Coronary artery (tissue), 2 donors: ENCODE data around the gene NTRK3.

Experiments used
- DNase-seq: peaks from one replicate; pipeline ENCODE4 v3.0.0-alpha.2; 2017; ENCODE audit warnings: low spot score
- H3K27ac ChIP-seq, 2 donors: fragments of 200-600 bp; sonication (generic); one replicate each; pipeline ENCODE4 v1.5.1; 2016 to 2019
- H3K4me3 ChIP-seq: fragments of 200-600 bp; sonication (generic); 2 replicates; pipeline ENCODE4 v1.5.1; 2016; ENCODE audit warnings: mild to moderate bottlenecking, moderate library complexity
- CTCF ChIP-seq: fragments of 200-600 bp; sonication (generic); IDR thresholded peaks from one replicate; pipeline ENCODE4 v1.5.1; 2019; ENCODE audit warnings: antibody characterized with exemption

NTRK3 gene

GRCh38 chr15:88048237-88048636, 208.3 kb downstream of the NTRK3 start:
- no peak overlapping the region for H3K27ac ChIP-seq
- no peak for TF ChIP-seq CTCF
- no peak for DNase-seq
- no peak overlapping the region for H3K4me3 ChIP-seq

- Histone ChIP-seq H3K4me3 (no peak overlapping the region), H3K27ac (no peak overlapping the region)
- no peak for TF ChIP-seq CTCF
- DNase-seq = no peak
Observed at GRCh38 chr15:88046576-88047129, 209.9 kb downstream of the NTRK3 start.

GRCh38 chr15:88043396-88043795, 213.1 kb downstream of the NTRK3 start:
- TF ChIP-seq CTCF = no peak
- DNase-seq = no peak
- Histone ChIP-seq H3K27ac (no peak overlapping the region), H3K4me3 (no peak overlapping the region)

- Histone ChIP-seq H3K27ac (no peak overlapping the region), H3K4me3 (no peak overlapping the region)
- TF ChIP-seq CTCF = no peak
- no peak for DNase-seq
Observed at GRCh38 chr15:88042047-88042446, 214.5 kb downstream of the NTRK3 start.

GRCh38 chr15:88040516-88040915, 216.0 kb downstream of the NTRK3 start:
- Histone ChIP-seq H3K4me3 (no peak overlapping the region), H3K27ac (no peak overlapping the region)
- TF ChIP-seq CTCF = no peak
- no peak for DNase-seq

GRCh38 chr15:88038261-88038660, 218.3 kb downstream of the NTRK3 start:
- DNase-seq = no peak
- Histone ChIP-seq H3K27ac (no peak overlapping the region), H3K4me3 (no peak overlapping the region)
- no peak for TF ChIP-seq CTCF

GRCh38 chr15:88036154-88036839, 220.2 kb downstream of the NTRK3 start:
- TF ChIP-seq CTCF = no peak
- no peak for DNase-seq
- no peak overlapping the region for H3K27ac ChIP-seq
- H3K4me3 ChIP-seq = no peak overlapping the region
